Measurements from ENCODE around the gene SYNE1. TPM values are rescaled to one million over a fixed set of nuclear protein-coding genes. Genes with fewer than 3 reads are reported as not detected.
"Not testable (repeated sequence)": the region's sequence is repeated elsewhere in the genome, so short reads cannot be mapped to it uniquely, and the experiment has no call there.

Gene SYNE1
- polyA plus RNA-seq, 2 of the 4 experiments (the other 2 are of a cell fraction): 10.5 to 28.5 TPM

- no peak for TF ChIP-seq BCL3 (IDR thresholded peaks at IDR 0.05)
- TF ChIP-seq ELK1 (IDR thresholded peaks at IDR 0.05; ENCODE audit: low read depth, low read length): no peak
- TF ChIP-seq REST (IDR thresholded peaks at IDR 0.05): no peak
- no peak for TF ChIP-seq PBX3 (IDR thresholded peaks at IDR 0.05)
- TF ChIP-seq FOXS1 (CRISPR knock-in tag; IDR thresholded peaks at IDR 0.05): no peak
- TF ChIP-seq KDM1A (IDR thresholded peaks at IDR 0.05; ENCODE audit: low read depth): no peak
Observed at GRCh38 chr6:152329638-152330448, 307.3 kb downstream of the SYNE1 start (continued).

- FAIRE-seq, POLR2A ChIA-PET: not testable (repeated sequence)
- CTCF ChIA-PET: interaction anchor here (0.8 to 0.9 kb wide), 2 partner anchors 10 to 11 kb away, joined by 3 to 4 read pairs; no protein-coding TSS in a partner anchor
Observed at GRCh38 chr6:152328200-152328599, 309.0 kb downstream of the SYNE1 start.

GRCh38 chr6:152323376-152323775, 313.8 kb downstream of the SYNE1 start:
- TF ChIP-seq FOSB (CRISPR knock-in tag; IDR thresholded peaks at IDR 0.05) (no peak), ZNF302 (CRISPR knock-in tag; IDR thresholded peaks at IDR 0.05) (no peak), KDM1A (IDR thresholded peaks at IDR 0.05; ENCODE audit: low read depth) (no peak), SMC3 (IDR thresholded peaks at IDR 0.05) (no peak), EHF (CRISPR knock-in tag; IDR thresholded peaks at IDR 0.05) (no peak), TP53 (CRISPR knock-in tag; IDR thresholded peaks at IDR 0.05) (no peak)
- ATAC-seq: no peak
- Histone ChIP-seq H3K4me2 (no peak overlapping the region), H3K4me3 (no peak overlapping the region), H3K4me1 (no peaks in the 10 kb centered on the region), H3K27ac (no peak overlapping the region), H3K9me3 (no peaks in the 10 kb centered on the region)
- POLR2A ChIA-PET: no interaction called here
- 96% methylated on average over 13 of the region's 13 CpGs for WGBS (ENCODE audit: missing lambda C conversion rate)
- CTCF ChIA-PET: interaction anchor here (1.2 kb wide), 1 partner anchor 37 kb away, joined by 3 read pairs; no protein-coding TSS in a partner anchor
- DNase-seq (ENCODE audit: low read depth in 1 of 2, low spot score in 1 of 2): no peak
- FAIRE-seq: no peak

More at GRCh38 chr6:152328200-152328599, 309.0 kb downstream of the SYNE1 start:
- not testable (repeated sequence) for H3K27ac ChIP-seq; H3K4me3 ChIP-seq; DNase-seq (ENCODE audit: low read depth in 1 of 2, low spot score in 1 of 2); H3K4me1 ChIP-seq; H3K9me3 ChIP-seq; ATAC-seq; H3K4me2 ChIP-seq
- TF ChIP-seq ZC3H11A (IDR thresholded peaks at IDR 0.05): peak; percentile 25
- 84% methylated on average over 3 of the region's 3 CpGs for WGBS (ENCODE audit: missing lambda C conversion rate)

Data from A549 (cell line).